HepG2 (cell line): ENCODE data around the gene CREB1. TPM values are rescaled to one million over a fixed set of nuclear protein-coding genes. Genes with fewer than 3 reads are reported as not detected.

Experiments used
- ATAC-seq: fragments of 200-7000 bp; cut with Tn5 transposase; 3 replicates; pipeline ENCODE4 v1.9.1; 2020; ENCODE audit warnings: mild to moderate bottlenecking, moderate library complexity
- BruUV-seq: library from RNA; stranded (reverse); fragments of 400-500 nt; replicated peaks from 2 replicates; lab custom pipeline; 2021; lab: Mats Ljungman, UMichigan
- CTCF ChIA-PET: fragments of 300-600 bp; formaldehyde crosslinking; extraction: SDS; loops from one replicate; lab custom pipeline; 2021; ENCODE audit warnings: low total read pairs, inconsistent platforms, low intra/inter-chr PET ratio; lab: Yijun Ruan, JAX
- POLR2A ChIA-PET: fragments of 350-600 bp; sonication (Branson Sonifier 250); formaldehyde crosslinking; loops from one replicate; lab custom pipeline; 2020; ENCODE audit warnings: antibody characterized with exemption, inconsistent platforms; lab: Yijun Ruan, JAX
- DNase-seq: peaks from one replicate; pipeline ENCODE4 v3.0.0-alpha.2; 2015; ENCODE audit warnings: low spot score
- FAIRE-seq: peaks from 3 replicates; lab custom pipeline; 2011; peaks lifted over from hg19 to GRCh38; lab: Jason Lieb, UNC
- H2AFZ ChIP-seq: one replicate; pipeline ENCODE4 v1.6.1; 2011; ENCODE audit warnings: low read length, inconsistent platforms
- H3K27ac ChIP-seq: fragments of 300-600 bp; 3 replicates; pipeline ENCODE4 v1.8.0; 2011; ENCODE audit warnings: mixed run types, mild to moderate bottlenecking, mixed read lengths, low read length, inconsistent platforms; ENCODE audit not compliant: insufficient read depth; ENCODE audit errors: extremely low read length
- H3K27me3 ChIP-seq, 2 experiments: fragments of 200-600 bp in 1 of 2; 2 replicates in 1 of 2; 3 replicates in 1 of 2; pipeline versions ENCODE4 v1.6.0 to v1.8.0; 2011; ENCODE audit warnings: low read length in 2 of 2, mild to moderate bottlenecking in 2 of 2, moderate library complexity in 2 of 2, inconsistent platforms in 1 of 2; ENCODE audit not compliant: insufficient read depth in 2 of 2, control insufficient read depth in 1 of 2
- H3K36me3 ChIP-seq, 2 experiments: fragments of 200-600 bp in 1 of 2; replicated peaks in 1 of 2; 2 replicates in 1 of 2; 3 replicates in 1 of 2; pipeline versions ENCODE4 v1.5.1 to v1.8.0; 2011; ENCODE audit warnings: low read length in 2 of 2, inconsistent platforms in 1 of 2; ENCODE audit not compliant: insufficient read depth in 2 of 2, control insufficient read depth in 1 of 2
- H3K4me1 ChIP-seq: 2 replicates; pipeline ENCODE4 v1.5.1; 2012; ENCODE audit warnings: low read length, inconsistent platforms; ENCODE audit not compliant: insufficient read depth
- H3K4me2 ChIP-seq: 2 replicates; pipeline ENCODE4 v1.6.0; 2011; ENCODE audit warnings: low read depth, low read length, inconsistent platforms
- H3K4me3 ChIP-seq, 3 experiments: fragments of 200-600 bp in 1 of 3; sonication (generic), shearing (Covaris generic) in 1 of 3; replicated peaks in 1 of 3; 2 replicates each; pipeline ENCODE4 v1.5.1; 2011 to 2016; ENCODE audit warnings: low read length in 3 of 3, inconsistent platforms in 2 of 3, low read depth in 2 of 3, mild to moderate bottlenecking in 2 of 3, control low read depth in 1 of 3, mixed read lengths in 1 of 3; ENCODE audit not compliant: insufficient read depth in 1 of 3
- H3K79me2 ChIP-seq: one replicate; pipeline ENCODE4 v1.6.1; 2011; ENCODE audit warnings: low read length, inconsistent platforms; ENCODE audit not compliant: insufficient read depth
- H3K9ac ChIP-seq: 2 replicates; pipeline ENCODE4 v1.6.0; 2011; ENCODE audit warnings: mild to moderate bottlenecking, low read depth, low read length, inconsistent platforms; ENCODE audit not compliant: insufficient read depth
- H3K9me3 ChIP-seq: 2 replicates; pipeline ENCODE4 v1.5.1; 2012; ENCODE audit warnings: mild to moderate bottlenecking, low read length
- H4K20me1 ChIP-seq: 2 replicates; pipeline ENCODE4 v1.6.0; 2011; ENCODE audit warnings: inconsistent platforms, mild to moderate bottlenecking, low read length, moderate library complexity; ENCODE audit not compliant: insufficient read depth
- ARHGAP35 ChIP-seq: sonication (generic); formaldehyde crosslinking; IDR thresholded peaks from 2 replicates; pipeline ENCODE4 v1.9.0; 2022; ENCODE audit warnings: mild to moderate bottlenecking, inconsistent platforms, moderate library complexity, missing genetic modification reagents, borderline replicate concordance
- BRD4 ChIP-seq: sonication (generic); formaldehyde crosslinking; IDR thresholded peaks from 2 replicates; pipeline ENCODE4 v1.4.0; 2020; ENCODE audit warnings: missing genetic modification reagents
- CCAR2 ChIP-seq: fragments of 200-400 bp; formaldehyde crosslinking; optimal IDR thresholded peaks from 2 replicates; pipeline ENCODE3; 2018; ENCODE audit warnings: low read depth, mild to moderate bottlenecking, low read length, moderate library complexity
- KDM1A ChIP-seq: IDR thresholded peaks from 2 replicates; pipeline ENCODE4 v1.6.1; 2016; ENCODE audit warnings: missing compliant biosample characterization
- MED8 ChIP-seq: sonication (generic); formaldehyde crosslinking; IDR thresholded peaks from 2 replicates; pipeline ENCODE4 v1.8.1; 2023; ENCODE audit warnings: mild to moderate bottlenecking, missing genetic modification reagents; ENCODE audit not compliant: insufficient replicate concordance
- ZNF678 ChIP-seq: sonication (generic); formaldehyde crosslinking; IDR thresholded peaks from 2 replicates; pipeline ENCODE4 v1.4.0; 2020; ENCODE audit warnings: mild to moderate bottlenecking, missing genetic modification reagents
- WGBS: methylation state at CpG from one replicate; pipeline ENCODE4 v1.1.6; 2017; ENCODE audit warnings: low lambda C conversion rate; 5-methylcytosine and 5-hydroxymethylcytosine counted together
- in situ Hi-C: cut with HindIII; loops from 2 replicates; pipeline ENCODE4 v1.10.0; 2017; ENCODE audit warnings: low pct_unique_long_range_greater_than_20kb; ENCODE audit not compliant: extremely low pct_ligation_motif_present
- intact Hi-C: fragments of 100-400 bp; cut with micrococcal nuclease; formaldehyde crosslinking; loops from one replicate; pipeline ENCODE4 v1.10.0; 2022; ENCODE audit not compliant: unreplicated experiment
- polyA plus RNA-seq, 8 experiments: library from polyadenylated mRNA; depleted of rRNA in 3 of 8; stranded (reverse) in 7 of 8; unstranded in 1 of 8; fragments of >200 nt; fragmentation: Illumina TruSeq in 4 of 8; extraction: Trizol in 4 of 8; gene quantifications; 2 replicates each; pipeline versions ENCODE4 v1.2.1 to v1.2.3, GENCODE V29; 2011 to 2016; ENCODE audit warnings: low read depth in 4 of 8, missing spikeins in 1 of 8, mixed read lengths in 1 of 8; ENCODE audit not compliant: insufficient read depth in 1 of 8
- total RNA-seq, 5 experiments: library from RNA; depleted of rRNA; stranded (reverse); fragments of >200 nt; fragmentation: Illumina TruSeq; extraction: Trizol; gene quantifications; 2 replicates each; pipeline ENCODE4 v1.2.3, GENCODE V29; 2016; ENCODE audit warnings: low read depth in 1 of 5
- TF ChIP-seq, protein P1 (sequence below), 2 experiments: sonication (generic) in 1 of 2; formaldehyde crosslinking in 1 of 2; IDR thresholded peaks; 2 replicates each; pipeline versions ENCODE4 v1.4.0 to v1.6.1; 2016 to 2020; ENCODE audit warnings: borderline replicate concordance in 1 of 2, low read depth in 1 of 2, mild to moderate bottlenecking in 1 of 2, missing genetic modification reagents in 1 of 2

CREB1 gene
- total and polyA plus RNA-seq, 2 of the 13 experiments (the other 11 are each of a cell fraction or from before 2014, with no cell fraction given): 51.8 to 51.9 TPM

DNA sequence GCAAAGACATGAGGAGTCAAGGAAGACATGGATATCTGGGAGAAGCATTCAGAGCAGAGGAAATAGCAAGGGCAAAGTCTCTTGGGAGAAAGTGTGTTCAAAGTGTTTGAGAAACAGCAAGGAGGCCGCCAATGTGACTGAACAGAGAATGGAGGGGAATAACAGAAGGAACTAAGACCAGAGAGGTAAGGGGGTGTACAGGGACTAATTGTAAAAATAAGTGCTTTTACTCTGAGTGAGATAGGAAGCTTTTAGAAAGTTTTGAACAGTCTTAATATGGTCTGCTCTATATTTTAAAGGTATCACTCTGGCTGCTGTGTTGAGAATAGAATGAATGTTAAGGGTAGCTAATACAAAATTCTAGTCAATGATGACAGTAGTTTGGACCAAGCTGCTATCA lies 6.8 kb upstream of the CREB1 start:
- no peak for DNase-seq
- Histone ChIP-seq H3K27ac (no peak overlapping the region), H3K4me3 (no peak overlapping the region), H3K27me3 (no peaks in the 10 kb centered on the region), H3K4me2 (no peak overlapping the region), H3K9ac (no peak overlapping the region), H3K4me1 (peaks cover 3% of the 10 kb centered on the region), H3K79me2 (no peaks in the 10 kb centered on the region), H3K36me3 (no peaks in the 10 kb centered on the region), H2AFZ (no peak overlapping the region), H3K9me3 (no peaks in the 10 kb centered on the region), H4K20me1 (no peaks in the 10 kb centered on the region)
- no peak for ATAC-seq
- no peak for TF ChIP-seq CCAR2
- no peak for TF ChIP-seq ARHGAP35 (CRISPR knock-in tag)
- TF ChIP-seq, protein P1, sequence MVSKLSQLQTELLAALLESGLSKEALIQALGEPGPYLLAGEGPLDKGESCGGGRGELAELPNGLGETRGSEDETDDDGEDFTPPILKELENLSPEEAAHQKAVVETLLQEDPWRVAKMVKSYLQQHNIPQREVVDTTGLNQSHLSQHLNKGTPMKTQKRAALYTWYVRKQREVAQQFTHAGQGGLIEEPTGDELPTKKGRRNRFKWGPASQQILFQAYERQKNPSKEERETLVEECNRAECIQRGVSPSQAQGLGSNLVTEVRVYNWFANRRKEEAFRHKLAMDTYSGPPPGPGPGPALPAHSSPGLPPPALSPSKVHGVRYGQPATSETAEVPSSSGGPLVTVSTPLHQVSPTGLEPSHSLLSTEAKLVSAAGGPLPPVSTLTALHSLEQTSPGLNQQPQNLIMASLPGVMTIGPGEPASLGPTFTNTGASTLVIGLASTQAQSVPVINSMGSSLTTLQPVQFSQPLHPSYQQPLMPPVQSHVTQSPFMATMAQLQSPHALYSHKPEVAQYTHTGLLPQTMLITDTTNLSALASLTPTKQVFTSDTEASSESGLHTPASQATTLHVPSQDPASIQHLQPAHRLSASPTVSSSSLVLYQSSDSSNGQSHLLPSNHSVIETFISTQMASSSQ (IDR thresholded peaks at IDR 0.05; ENCODE audit: low read depth): no peak
- TF ChIP-seq, protein P1 (CRISPR knock-in tag; IDR thresholded peaks at IDR 0.05; ENCODE audit: borderline replicate concordance): no peak
- TF ChIP-seq BRD4 (CRISPR knock-in tag): no peak
- TF ChIP-seq ZNF678 (CRISPR knock-in tag): no peak
- TF ChIP-seq MED8 (CRISPR knock-in tag): no peak
- no peak for TF ChIP-seq KDM1A (CRISPR knock-in tag)
- BruUV-seq: no TSS peak
- WGBS: 81% methylated on average over 1 of the region's 1 CpG
- CTCF ChIA-PET: no interaction called here
- no peak for FAIRE-seq
- POLR2A ChIA-PET: no interaction called here
- in situ Hi-C loops: no loop called here
- intact Hi-C loops: loop anchor here (10.0 kb wide), 1 partner anchor 322 kb away; no protein-coding TSS in a partner anchor
